Rectal smooth muscle tissue (tissue), 1 donor: ENCODE results near the gene TEFM.
"Not testable (repeated sequence)": the region's sequence is repeated elsewhere in the genome, so short reads cannot be mapped to it uniquely, and the experiment has no call there.

Source experiments
- H3K27ac ChIP-seq: one replicate; pipeline ENCODE4 v1.7.0; 2013; ENCODE audit warnings: low read depth, low read length, inconsistent platforms
- H3K27me3 ChIP-seq: one replicate; pipeline ENCODE4 v1.7.0; 2013; ENCODE audit warnings: low read length; ENCODE audit not compliant: control insufficient read depth, insufficient read depth
- H3K36me3 ChIP-seq: one replicate; pipeline ENCODE4 v1.7.0; 2013; ENCODE audit warnings: low read length; ENCODE audit not compliant: control insufficient read depth, insufficient read depth
- H3K4me1 ChIP-seq: one replicate; pipeline ENCODE4 v1.7.0; 2013; ENCODE audit warnings: low read length; ENCODE audit not compliant: control insufficient read depth, insufficient read depth
- H3K4me3 ChIP-seq: one replicate; pipeline ENCODE4 v1.7.0; 2013; ENCODE audit warnings: low read length
- H3K9ac ChIP-seq: one replicate; pipeline ENCODE4 v1.7.0; 2013; ENCODE audit warnings: low read length

Gene TEFM

DNA sequence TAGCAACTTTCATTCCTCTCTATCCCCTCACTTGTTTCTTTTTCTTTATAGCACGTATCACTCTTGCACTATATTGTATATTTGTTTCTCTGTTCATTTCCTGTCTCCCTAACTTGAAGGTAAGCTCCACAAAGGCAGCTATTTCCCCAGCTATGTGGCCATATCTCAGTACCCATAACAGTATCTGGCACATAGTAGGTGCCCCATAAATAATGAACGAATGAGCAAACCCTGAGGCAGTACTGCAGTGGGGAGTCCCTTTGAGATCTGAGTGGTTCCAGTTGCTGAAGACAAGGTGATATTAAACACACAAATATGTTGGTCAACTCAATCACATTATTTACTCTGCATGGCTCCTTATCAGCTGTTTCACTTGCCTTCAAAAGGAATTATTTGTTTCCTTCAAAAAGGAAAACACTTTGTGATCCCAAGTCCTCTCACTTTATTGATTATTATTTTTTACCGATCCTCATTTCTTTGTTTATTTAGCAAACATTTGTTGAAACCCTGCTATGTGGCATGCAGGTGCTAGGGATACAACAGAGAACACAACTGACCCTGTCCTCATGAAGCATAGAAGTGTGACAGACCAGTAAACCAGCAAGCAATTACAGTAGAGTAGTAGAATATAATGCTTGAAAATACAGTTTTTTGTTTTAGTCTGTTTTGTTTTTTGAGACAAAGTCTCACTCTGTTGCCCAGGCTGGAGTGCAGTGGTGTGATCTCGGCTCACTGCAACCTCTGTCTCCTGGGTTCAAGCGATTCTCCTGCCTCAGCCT lies 10.0 kb upstream of the TEFM start:
- H3K27ac ChIP-seq = no peak overlapping the region
- no peaks in the 10 kb centered on the region for H3K4me1 ChIP-seq
- no peaks in the 10 kb centered on the region for H3K27me3 ChIP-seq
- no peaks in the 10 kb centered on the region for H3K36me3 ChIP-seq
- no peak overlapping the region for H3K9ac ChIP-seq
- H3K4me3 ChIP-seq = no peak overlapping the region

DNA sequence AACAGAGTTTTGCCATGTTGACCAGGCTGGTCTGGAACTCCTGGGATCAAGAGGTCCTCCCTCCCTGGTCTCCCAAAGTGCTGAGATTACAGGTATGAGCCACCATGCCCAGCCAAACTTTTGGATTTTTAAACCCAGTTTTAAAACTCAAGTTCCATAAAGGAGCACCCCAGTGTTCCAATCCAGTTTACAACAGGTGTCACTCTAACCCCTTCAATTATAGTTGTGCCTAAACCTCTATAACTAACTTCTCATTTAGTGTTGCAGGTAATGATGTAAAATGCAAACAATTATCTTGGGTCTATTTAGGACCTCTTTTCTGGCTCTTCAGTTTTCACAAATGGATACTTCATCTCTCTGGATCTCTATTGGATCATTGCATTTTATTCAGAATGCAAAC lies 7.9 kb upstream of the TEFM start:
- Histone ChIP-seq H3K27ac (no peak overlapping the region), H3K27me3 (no peaks in the 10 kb centered on the region), H3K36me3 (no peaks in the 10 kb centered on the region), H3K4me3 (no peak overlapping the region), H3K4me1 (no peaks in the 10 kb centered on the region), H3K9ac (no peak overlapping the region)

DNA sequence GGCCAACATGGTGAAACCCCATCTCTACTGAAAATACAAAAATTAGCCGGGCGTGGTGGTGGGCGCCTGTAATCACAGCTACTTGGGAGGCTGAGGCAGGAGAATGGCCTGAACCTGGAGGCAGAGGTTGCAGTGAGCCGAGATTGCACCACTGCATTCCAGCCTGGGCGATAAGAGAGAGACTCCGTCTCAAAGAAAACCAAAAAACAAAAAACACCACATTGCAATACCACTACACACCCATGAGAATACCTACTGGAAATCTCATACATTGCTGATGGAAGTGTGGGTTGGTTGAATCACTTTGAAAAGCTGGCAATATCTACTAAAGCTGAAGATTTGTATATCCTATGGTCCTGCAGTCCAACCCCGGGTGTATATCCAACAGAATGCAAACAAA lies 4.1 kb upstream of the TEFM start:
- not testable (repeated sequence) for H3K4me1 ChIP-seq, H3K27ac ChIP-seq, H3K4me3 ChIP-seq, H3K9ac ChIP-seq, H3K27me3 ChIP-seq, H3K36me3 ChIP-seq

DNA sequence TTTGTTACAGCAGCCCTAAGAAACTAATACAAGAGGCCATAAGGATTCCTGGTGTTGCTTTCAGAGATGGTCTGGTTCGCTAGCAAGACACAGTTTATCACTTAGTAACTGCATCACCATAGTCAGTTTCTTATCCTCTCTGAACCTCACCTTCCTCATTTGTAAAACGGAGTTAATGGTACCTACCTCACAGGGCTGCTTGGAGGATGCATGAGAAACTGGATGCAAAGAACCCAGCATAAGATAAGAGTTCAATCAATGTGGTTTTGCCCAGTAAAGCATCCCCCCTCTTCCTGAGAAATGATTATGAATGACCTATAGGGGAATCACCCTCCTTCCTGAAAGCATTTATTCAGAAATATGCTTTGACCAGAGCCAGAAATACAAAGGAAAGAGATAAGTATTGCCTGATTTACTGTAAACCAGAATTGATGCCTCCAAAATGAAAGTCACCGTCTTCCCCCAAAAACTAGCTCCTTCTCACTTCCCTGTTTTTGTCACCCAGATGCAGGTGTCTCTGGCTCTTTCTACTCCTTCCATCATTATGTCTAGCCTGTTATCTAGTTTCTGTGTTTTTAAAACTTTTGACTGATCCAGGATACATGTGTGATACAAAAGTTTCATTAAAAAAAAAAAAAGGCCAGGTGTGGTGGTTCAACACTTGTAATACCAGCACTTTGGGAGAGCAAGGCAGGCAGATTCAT lies 2.8 kb upstream of the TEFM start:
- Histone ChIP-seq H3K4me3 (no peak overlapping the region), H3K27me3 (no peaks in the 10 kb centered on the region), H3K27ac (no peak overlapping the region), H3K9ac (no peak overlapping the region), H3K4me1 (no peaks in the 10 kb centered on the region), H3K36me3 (no peaks in the 10 kb centered on the region)

DNA sequence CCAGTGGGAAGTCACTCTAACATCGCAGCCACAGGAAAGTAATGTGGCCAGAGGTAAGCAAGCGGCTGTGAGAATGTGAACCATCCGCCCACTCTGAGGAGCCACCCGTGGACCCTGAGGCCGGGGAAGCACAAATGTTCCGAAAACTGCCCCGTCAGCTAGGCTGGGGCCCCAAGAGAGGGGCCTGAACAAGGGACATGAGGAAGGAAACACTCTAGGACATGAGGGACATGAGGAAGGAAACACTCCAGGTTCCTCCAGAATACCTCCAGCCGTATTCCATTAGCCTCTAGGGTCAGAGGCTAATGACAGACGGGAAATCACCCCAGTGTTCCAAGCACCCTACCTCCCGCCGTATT lies 317 bp downstream of the TEFM start:
- H3K36me3 ChIP-seq = no peaks in the 10 kb centered on the region
- no peaks in the 10 kb centered on the region for H3K4me1 ChIP-seq
- peak overlapping the region; percentile 58 for H3K9ac ChIP-seq
- no peaks in the 10 kb centered on the region for H3K27me3 ChIP-seq
- H3K4me3 ChIP-seq = peak overlapping the region; percentile 88
- H3K27ac ChIP-seq = peak overlapping the region; percentile 80

DNA sequence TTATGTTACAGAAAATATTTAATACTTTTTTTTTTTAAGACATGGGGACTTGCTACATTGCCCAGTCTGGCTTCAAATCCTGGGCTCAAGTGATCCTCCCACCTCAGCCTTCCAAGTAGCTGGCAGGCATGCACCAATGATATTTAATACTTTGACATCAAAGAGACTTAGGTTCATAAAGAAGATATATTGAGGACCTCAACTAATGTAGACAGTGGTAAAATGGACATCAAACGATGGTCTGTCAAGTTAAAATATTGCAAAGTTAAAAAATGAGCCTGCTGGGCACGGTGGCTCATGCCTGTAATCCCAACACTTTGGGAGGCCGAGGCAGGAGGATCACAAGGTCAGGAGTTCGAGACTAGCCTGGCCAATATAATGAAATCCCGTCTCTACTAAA lies 8.7 kb downstream of the TEFM start:
- Histone ChIP-seq H3K36me3 (peaks cover 6% of the 10 kb centered on the region), H3K4me3 (no peak overlapping the region), H3K27me3 (no peaks in the 10 kb centered on the region), H3K27ac (no peak overlapping the region), H3K9ac (no peak overlapping the region), H3K4me1 (no peaks in the 10 kb centered on the region)

DNA sequence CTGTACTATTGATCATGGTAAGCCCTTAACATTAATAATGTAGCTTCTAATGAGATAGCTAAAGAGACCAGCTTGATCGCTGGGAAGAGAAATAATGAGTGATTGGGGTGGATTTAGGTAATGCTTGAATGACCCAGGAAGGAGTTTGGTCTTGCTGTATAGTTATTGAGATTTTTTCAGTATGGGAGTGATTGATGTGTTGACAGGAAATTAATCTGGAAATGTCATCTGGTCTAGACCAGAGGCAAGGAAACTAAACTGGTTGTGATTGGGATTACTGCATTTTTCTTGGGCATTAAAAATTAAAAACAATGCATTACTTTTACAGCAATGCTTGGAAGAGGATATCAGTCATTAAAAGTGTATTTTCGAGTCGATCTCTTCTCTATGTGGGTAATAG lies 11.8 kb downstream of the TEFM start:
- Histone ChIP-seq H3K27ac (no peak overlapping the region), H3K36me3 (peaks cover 3% of the 10 kb centered on the region), H3K27me3 (no peaks in the 10 kb centered on the region), H3K4me3 (no peak overlapping the region), H3K9ac (no peak overlapping the region), H3K4me1 (no peaks in the 10 kb centered on the region)

DNA sequence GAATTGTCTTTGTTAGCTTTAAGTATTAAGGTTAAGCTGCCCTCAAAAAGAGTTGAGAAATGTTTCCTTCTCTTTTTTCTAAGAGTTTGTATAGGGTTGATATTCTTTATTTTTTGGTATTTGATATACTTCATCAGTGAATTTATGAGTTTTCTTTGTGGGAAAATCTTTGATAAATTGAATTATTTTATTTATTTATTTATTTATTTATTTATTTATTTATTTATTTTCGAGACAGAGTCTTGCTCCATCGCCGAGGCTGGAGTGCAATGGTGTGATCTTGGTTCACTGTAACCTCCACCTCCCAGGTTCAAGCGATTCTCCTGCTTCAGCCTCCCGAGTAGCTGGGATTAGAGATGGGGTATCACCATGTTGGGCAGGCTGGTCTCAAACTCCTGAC lies 19.9 kb downstream of the TEFM start:
- Histone ChIP-seq H3K4me1 (no peaks in the 10 kb centered on the region), H3K27ac (no peak overlapping the region), H3K27me3 (no peaks in the 10 kb centered on the region), H3K9ac (no peak overlapping the region), H3K4me3 (no peak overlapping the region), H3K36me3 (no peaks in the 10 kb centered on the region)

DNA sequence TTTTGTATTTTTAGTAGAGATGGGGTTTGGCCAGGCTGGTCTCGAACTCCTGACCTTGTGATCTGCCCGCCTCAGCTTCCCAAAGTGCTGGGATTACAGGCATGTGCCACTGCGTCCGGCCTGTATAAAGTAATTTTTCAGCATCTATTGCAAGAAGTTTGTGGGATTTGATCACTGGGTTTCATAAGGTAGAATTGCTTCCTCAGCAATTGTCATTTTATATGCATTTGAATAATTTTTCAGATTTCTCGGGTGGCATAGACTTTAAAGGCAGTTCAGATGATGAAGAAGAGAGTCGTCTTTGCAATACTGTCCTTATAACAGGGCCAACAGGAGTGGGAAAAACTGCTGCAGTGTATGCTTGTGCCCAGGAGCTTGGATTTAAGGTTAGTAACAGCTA lies 37.0 kb downstream of the TEFM start:
- H3K4me1 ChIP-seq = no peaks in the 10 kb centered on the region
- H3K9ac ChIP-seq = no peak overlapping the region
- no peak overlapping the region for H3K4me3 ChIP-seq
- no peaks in the 10 kb centered on the region for H3K36me3 ChIP-seq
- no peaks in the 10 kb centered on the region for H3K27me3 ChIP-seq
- H3K27ac ChIP-seq = no peak overlapping the region

DNA sequence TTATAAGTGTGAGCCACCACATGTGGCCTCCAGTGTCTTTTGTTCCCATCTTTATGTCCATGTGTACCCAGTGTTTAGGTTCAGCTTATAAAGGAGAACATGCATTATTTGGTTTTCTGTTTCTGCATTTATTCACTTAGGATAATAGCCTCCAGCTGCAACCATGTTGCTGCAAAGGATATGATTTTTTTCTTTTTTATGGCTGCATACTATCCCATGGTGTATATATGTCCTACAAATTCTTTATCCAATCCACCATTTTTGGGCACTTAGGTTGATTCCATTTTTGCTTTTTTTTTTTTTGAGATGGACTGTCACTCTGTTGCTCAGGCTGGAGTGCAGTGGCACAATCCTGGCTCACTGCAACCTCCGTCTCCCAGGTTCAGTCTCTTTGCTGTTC lies 41.4 kb downstream of the TEFM start:
- no peaks in the 10 kb centered on the region for H3K4me1 ChIP-seq
- H3K36me3 ChIP-seq = no peaks in the 10 kb centered on the region
- H3K27ac ChIP-seq = no peak overlapping the region
- no peaks in the 10 kb centered on the region for H3K27me3 ChIP-seq
- no peak overlapping the region for H3K9ac ChIP-seq
- H3K4me3 ChIP-seq = no peak overlapping the region

DNA sequence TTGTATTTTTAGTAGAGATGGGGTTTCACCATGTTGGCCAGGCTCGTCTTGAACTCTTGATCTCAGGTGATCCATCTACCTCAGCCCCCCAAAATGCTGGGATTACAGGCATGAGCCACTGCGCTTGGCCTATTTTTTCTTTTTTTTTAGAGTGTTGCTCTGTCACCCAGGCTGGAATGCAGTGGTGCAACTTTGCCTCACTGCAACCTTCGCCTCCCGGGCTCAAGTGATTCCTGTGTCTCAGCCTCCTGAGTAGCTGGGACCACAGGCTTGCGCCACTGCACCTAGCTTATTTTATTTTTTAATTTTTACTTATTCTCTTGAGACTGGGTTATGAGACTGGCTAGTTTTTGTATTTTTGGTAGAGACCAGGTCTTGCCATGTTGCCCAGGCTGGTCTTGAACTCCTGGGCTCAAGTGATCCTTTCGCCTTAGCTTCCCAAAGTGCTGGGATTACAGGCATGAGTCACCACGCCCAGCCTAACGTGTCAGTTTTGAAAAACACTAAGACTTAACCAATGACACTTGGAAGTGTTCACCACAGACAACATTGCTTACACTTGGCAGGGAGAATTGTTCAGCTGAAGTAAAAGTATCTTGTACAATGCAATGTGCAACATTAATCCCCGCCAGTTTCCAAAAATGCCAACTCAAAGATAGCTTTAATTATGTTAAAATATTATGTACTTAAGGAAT lies 47.3 kb downstream of the TEFM start:
- no peaks in the 10 kb centered on the region for H3K4me1 ChIP-seq
- H3K9ac ChIP-seq = no peak overlapping the region
- no peak overlapping the region for H3K27ac ChIP-seq
- no peaks in the 10 kb centered on the region for H3K36me3 ChIP-seq
- H3K27me3 ChIP-seq = no peaks in the 10 kb centered on the region
- no peak overlapping the region for H3K4me3 ChIP-seq

DNA sequence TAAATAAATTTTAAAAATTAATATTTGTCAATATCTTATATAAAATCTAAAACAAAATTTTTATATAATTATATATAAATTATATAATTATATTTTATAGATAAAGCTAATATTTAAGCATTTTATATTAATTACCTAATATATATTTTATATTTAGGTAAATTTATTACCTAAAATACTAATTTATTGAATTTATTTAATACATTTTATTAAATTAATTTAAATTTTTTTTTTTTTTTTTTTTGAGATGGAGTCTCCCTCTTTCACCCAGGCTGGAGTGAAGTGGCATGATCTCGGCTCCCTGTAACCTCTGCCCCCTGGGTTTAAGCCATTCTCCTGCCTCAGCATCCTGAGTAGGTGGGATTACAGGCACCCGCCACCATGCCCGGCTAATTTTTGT lies 51.9 kb downstream of the TEFM start:
- Histone ChIP-seq H3K9ac (no peak overlapping the region), H3K27ac (no peak overlapping the region), H3K27me3 (no peaks in the 10 kb centered on the region), H3K4me3 (no peak overlapping the region), H3K4me1 (no peaks in the 10 kb centered on the region), H3K36me3 (no peaks in the 10 kb centered on the region)
